Measurements from ENCODE around the gene LETMD1. TPM values are rescaled to one million over a fixed set of nuclear protein-coding genes. Genes with fewer than 3 reads are reported as not detected.

The LETMD1 gene
- total and polyA plus RNA-seq, 2 of the 13 experiments (the other 11 are each of a cell fraction or from before 2014, with no cell fraction given), result 43.3 to 87.7 TPM

DNA sequence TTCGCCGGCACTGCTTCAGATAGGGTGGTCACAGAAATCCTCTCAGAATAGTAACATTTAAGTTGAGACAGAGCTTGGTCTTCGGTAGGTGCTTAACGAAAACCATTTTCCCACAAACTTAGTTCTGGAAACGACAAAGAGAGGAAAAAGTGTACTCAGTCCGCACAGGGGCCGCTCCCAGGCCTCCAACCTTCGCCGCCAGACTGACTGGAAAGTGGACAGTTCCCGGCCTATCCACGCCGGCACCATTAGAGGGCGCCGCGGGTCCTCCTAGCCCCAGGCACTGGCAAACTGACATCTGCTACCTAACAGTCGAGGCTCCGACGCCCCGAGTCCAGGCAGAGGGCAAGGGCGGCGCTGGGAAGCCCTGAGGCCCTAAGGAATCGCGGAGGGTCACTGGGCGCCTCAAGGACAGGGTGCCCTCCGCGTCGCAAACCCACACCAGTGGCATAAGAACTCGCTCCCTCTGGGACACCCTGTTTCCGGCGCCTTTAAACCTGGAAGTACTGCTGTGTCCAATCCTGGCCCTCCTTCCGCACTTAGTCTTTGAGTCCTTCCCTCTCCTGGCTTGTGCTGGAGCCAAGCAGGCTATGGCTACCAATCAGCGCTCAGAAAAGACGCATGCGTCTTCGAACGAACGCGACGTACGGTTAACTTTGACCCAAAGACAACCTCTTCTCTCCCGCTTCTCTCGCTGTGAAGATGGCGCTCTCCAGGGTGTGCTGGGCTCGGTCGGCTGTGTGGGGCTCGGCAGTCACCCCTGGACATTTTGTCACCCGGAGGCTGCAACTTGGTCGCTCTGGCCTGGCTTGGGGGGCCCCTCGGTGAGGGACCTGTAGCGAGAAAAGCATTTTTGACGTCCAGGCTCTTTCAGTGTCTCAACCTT lies at the start of gene LETMD1 (continued):
- TF ChIP-seq HMGXB4 (CRISPR knock-in tag; IDR thresholded peaks at IDR 0.05; ENCODE audit: borderline replicate concordance in 1 of 2, low read depth in 1 of 2) (peak; percentile 95 to 97), THAP9 (CRISPR knock-in tag; IDR thresholded peaks at IDR 0.05; ENCODE audit: borderline replicate concordance) (peak; percentile 87; the same call in 1 of the 2 replicates), ZNF335 (CRISPR knock-in tag; IDR thresholded peaks at IDR 0.05) (0 out of 2 replicates have a peak, but pooled peaks have one; percentile 38), HOXA5 (CRISPR knock-in tag; IDR thresholded peaks at IDR 0.05) (0 out of 2 replicates have a peak, but pooled peaks have one; percentile 53), ZMYM2 (CRISPR knock-in tag; IDR thresholded peaks at IDR 0.05) (peak; percentile 58; the same call in 1 of the 2 replicates), NPAS2 (CRISPR knock-in tag; IDR thresholded peaks at IDR 0.05; ENCODE audit: borderline replicate concordance) (no peak), SAP130 (CRISPR knock-in tag; IDR thresholded peaks at IDR 0.05; ENCODE audit: low read depth) (peak; percentile 95), ZSCAN22 (CRISPR knock-in tag; IDR thresholded peaks at IDR 0.05) (no peak), RBM22 (optimal IDR thresholded peaks at IDR 0.05; ENCODE audit: low read length) (no peak), RBFOX2 (IDR thresholded peaks at IDR 0.05; ENCODE audit: low read depth, low read length) (peak; percentile 86), ZBTB4 (CRISPR knock-in tag; IDR thresholded peaks at IDR 0.05; ENCODE audit: borderline replicate concordance) (no peak), ZNF326 (CRISPR knock-in tag; IDR thresholded peaks at IDR 0.05; ENCODE audit: borderline replicate concordance) (no peak), POGK (CRISPR knock-in tag; conservative IDR thresholded peaks at IDR 0.05) (peak; percentile 63; the same call in 1 of the 2 replicates), FOXA3 (CRISPR knock-in tag; IDR thresholded peaks at IDR 0.05) (no peak; the same call in 1 of the 2 replicates), NCOA1 (CRISPR knock-in tag; IDR thresholded peaks at IDR 0.05) (no peak)
- TF ChIP-seq, protein P1, sequence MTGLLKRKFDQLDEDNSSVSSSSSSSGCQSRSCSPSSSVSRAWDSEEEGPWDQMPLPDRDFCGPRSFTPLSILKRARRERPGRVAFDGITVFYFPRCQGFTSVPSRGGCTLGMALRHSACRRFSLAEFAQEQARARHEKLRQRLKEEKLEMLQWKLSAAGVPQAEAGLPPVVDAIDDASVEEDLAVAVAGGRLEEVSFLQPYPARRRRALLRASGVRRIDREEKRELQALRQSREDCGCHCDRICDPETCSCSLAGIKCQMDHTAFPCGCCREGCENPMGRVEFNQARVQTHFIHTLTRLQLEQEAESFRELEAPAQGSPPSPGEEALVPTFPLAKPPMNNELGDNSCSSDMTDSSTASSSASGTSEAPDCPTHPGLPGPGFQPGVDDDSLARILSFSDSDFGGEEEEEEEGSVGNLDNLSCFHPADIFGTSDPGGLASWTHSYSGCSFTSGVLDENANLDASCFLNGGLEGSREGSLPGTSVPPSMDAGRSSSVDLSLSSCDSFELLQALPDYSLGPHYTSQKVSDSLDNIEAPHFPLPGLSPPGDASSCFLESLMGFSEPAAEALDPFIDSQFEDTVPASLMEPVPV (CRISPR knock-in tag; IDR thresholded peaks at IDR 0.05), result peak; percentile 77; the same call in 1 of the 2 replicates
